Measurements from ENCODE around the gene RAD51B. TPM values are rescaled to one million over a fixed set of nuclear protein-coding genes. Genes with fewer than 3 reads are reported as not detected.

RAD51B gene
- total RNA-seq, 1 experiment from 2014 or later = 20.0 TPM

DNA sequence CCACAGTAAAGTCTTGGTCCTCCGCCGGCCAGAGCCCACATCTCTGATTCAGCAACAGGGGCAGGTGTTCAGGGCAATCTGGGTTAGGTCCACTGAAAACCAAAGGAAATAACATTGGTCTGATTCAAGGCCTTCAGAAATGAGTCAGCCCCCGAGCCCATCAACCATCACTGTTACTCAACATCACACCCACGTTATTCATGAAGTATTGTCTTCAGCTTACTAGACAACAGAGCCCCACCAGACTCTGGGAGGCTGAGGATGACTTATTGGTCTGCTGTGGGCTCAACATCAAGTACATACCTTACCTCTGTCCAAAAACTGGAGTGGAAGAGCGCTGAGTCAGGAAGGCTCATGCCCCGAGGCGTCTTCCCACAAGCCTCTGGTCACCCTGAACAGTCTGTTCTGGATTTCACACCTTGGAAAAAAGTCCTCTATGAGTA lies 875.8 kb downstream of the RAD51B start (continued):
- TF ChIP-seq, protein P1, sequence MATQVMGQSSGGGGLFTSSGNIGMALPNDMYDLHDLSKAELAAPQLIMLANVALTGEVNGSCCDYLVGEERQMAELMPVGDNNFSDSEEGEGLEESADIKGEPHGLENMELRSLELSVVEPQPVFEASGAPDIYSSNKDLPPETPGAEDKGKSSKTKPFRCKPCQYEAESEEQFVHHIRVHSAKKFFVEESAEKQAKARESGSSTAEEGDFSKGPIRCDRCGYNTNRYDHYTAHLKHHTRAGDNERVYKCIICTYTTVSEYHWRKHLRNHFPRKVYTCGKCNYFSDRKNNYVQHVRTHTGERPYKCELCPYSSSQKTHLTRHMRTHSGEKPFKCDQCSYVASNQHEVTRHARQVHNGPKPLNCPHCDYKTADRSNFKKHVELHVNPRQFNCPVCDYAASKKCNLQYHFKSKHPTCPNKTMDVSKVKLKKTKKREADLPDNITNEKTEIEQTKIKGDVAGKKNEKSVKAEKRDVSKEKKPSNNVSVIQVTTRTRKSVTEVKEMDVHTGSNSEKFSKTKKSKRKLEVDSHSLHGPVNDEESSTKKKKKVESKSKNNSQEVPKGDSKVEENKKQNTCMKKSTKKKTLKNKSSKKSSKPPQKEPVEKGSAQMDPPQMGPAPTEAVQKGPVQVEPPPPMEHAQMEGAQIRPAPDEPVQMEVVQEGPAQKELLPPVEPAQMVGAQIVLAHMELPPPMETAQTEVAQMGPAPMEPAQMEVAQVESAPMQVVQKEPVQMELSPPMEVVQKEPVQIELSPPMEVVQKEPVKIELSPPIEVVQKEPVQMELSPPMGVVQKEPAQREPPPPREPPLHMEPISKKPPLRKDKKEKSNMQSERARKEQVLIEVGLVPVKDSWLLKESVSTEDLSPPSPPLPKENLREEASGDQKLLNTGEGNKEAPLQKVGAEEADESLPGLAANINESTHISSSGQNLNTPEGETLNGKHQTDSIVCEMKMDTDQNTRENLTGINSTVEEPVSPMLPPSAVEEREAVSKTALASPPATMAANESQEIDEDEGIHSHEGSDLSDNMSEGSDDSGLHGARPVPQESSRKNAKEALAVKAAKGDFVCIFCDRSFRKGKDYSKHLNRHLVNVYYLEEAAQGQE (IDR thresholded peaks at IDR 0.05; ENCODE audit: low read depth) = no peak
- no peak for TF ChIP-seq ZNF274 (IDR thresholded peaks at IDR 0.05; ENCODE audit: low read depth, low read length)
- TF ChIP-seq POLR2AphosphoS5 (IDR thresholded peaks at IDR 0.05; ENCODE audit: low read depth, low read length) = peak; percentile 54
- peak; percentile 93 for TF ChIP-seq CEBPB (IDR thresholded peaks at IDR 0.05; ENCODE audit: low read depth)
- TF ChIP-seq EZH2 (IDR thresholded peaks at IDR 0.05) = no peak
- TF ChIP-seq TCF7L2 (IDR thresholded peaks at IDR 0.05; ENCODE audit: borderline replicate concordance, extremely low read depth, insufficient read depth, insufficient read length) = peak; percentile 39
- no peak for TF ChIP-seq EZH2phosphoT487 (IDR thresholded peaks at IDR 0.05; ENCODE audit: borderline replicate concordance)
- peak; percentile 94 for TF ChIP-seq FOSL1 (IDR thresholded peaks at IDR 0.05; ENCODE audit: low read depth)
- peak; percentile 74 for TF ChIP-seq SIN3A (IDR thresholded peaks at IDR 0.05; ENCODE audit: low read depth)
- TF ChIP-seq, protein P2, sequence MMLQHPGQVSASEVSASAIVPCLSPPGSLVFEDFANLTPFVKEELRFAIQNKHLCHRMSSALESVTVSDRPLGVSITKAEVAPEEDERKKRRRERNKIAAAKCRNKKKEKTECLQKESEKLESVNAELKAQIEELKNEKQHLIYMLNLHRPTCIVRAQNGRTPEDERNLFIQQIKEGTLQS (IDR thresholded peaks at IDR 0.05) = no peak
- peak; percentile 87 for TF ChIP-seq SP1 (IDR thresholded peaks at IDR 0.05; ENCODE audit: low read depth)

DNA sequence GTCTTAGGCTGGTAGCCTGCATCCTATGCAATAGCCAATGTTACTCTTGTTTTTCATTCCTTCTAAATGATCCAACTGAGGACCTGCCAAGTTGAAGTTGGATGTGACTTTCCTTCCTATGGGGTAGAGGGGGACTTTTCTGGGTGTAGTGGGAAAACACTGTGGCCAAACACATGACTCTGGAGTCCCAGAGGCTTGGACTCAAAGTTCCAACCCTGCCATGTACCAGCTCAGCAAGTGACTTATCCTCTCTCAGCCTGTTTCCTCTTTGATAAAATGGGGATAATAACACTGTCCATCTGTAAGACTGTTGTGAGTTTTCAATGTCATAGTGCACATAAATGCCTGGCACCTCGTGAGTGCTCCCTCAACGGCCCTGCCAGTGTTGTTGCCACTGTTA lies 876.3 kb downstream of the RAD51B start:
- Histone ChIP-seq H3K9me3 (ENCODE audit: control insufficient read depth in 1 of 2, insufficient read depth in 1 of 2, low read depth in 1 of 2, low read length in 2 of 2) (no peaks in the 10 kb centered on the region; a peak in 1 of 4 replicates), H3K79me2 (ENCODE audit: insufficient read depth, low read length) (no peaks in the 10 kb centered on the region), H3K4me2 (ENCODE audit: low read length) (peak overlapping the region; percentile 49), H3K9ac (ENCODE audit: low read length) (no peak overlapping the region), H3K4me3 (replicated peaks in 1 of 2; ENCODE audit: low read depth in 1 of 2, low read length in 2 of 2) (no peak overlapping the region), H3K9me2 (ENCODE audit: insufficient read depth) (no peaks in the 10 kb centered on the region), H4K20me1 (ENCODE audit: insufficient read depth) (no peaks in the 10 kb centered on the region), H3K27ac (ENCODE audit: low read depth, low read length) (peak overlapping the region; percentile 61), H3K36me3 (ENCODE audit: control insufficient read depth in 1 of 2, insufficient read depth in 2 of 2, low read length in 2 of 2) (no peaks in the 10 kb centered on the region), H2AFZ (ENCODE audit: low read depth, low read length, poor library complexity, severe bottlenecking) (no peak overlapping the region), H3K4me1 (ENCODE audit: control insufficient read depth in 1 of 2, insufficient read depth in 2 of 2, low read length in 2 of 2) (peaks cover 21 to 36% of the 10 kb centered on the region in 2 experiments), H3K27me3 (ENCODE audit: insufficient read depth, low read length) (no peaks in the 10 kb centered on the region)
- ChIA-PET CTCF (no interaction called here), POLR2A (interaction anchor here (1.0 kb wide), 1 partner anchor 97 kb away, joined by 3 read pairs; the partner anchor contains the start of gene ZFP36L1), RAD21 (ENCODE audit: low non-redundant PET in 1 of 2, low total read pairs in 2 of 2, uncharacterized antibody in 2 of 2, unreplicated experiment in 2 of 2) (no interaction called here)
- intact Hi-C loops (cut with micrococcal nuclease) = loop anchor here (5.0 kb wide), 1 partner anchor 149 kb away; no protein-coding TSS in a partner anchor
- BruUV-seq (replicated peaks) = no TSS peak
- DNase-seq (ENCODE audit: low read depth, low spot score) (no peak), ATAC-seq (peak; percentile 4; the same call in 1 of the 2 replicates)
- TF ChIP-seq ZNF274 (IDR thresholded peaks at IDR 0.05; ENCODE audit: low read depth, low read length) (no peak), POLR2A (IDR thresholded peaks at IDR 0.05; ENCODE audit: borderline replicate concordance, extremely low read depth, insufficient read depth, insufficient read length) (no peak)

All from HCT116 (cell line).